ENCODE data around the gene RAPGEF2.

The RAPGEF2 gene

DNA sequence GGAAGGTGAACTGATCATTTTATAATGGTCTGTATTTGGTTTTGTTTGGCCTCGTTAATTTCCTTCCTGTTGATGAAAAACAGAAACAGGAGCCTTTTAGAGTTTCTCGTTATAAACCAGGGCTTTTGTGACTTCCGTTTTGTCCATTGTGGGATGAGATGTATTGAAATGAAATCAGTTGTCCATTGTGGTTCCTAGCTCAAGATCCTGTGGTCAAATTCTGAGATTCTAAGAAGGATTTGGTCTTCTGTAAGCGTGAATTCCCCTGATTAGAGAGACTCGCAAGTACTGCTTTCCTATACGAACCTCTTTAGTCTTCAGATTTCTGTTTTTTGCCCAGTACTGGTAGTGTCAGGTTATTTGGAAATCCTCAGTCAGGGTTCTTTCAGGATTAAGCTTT lies 101.7 kb downstream of the RAPGEF2 start:
- TF ChIP-seq, protein P1, sequence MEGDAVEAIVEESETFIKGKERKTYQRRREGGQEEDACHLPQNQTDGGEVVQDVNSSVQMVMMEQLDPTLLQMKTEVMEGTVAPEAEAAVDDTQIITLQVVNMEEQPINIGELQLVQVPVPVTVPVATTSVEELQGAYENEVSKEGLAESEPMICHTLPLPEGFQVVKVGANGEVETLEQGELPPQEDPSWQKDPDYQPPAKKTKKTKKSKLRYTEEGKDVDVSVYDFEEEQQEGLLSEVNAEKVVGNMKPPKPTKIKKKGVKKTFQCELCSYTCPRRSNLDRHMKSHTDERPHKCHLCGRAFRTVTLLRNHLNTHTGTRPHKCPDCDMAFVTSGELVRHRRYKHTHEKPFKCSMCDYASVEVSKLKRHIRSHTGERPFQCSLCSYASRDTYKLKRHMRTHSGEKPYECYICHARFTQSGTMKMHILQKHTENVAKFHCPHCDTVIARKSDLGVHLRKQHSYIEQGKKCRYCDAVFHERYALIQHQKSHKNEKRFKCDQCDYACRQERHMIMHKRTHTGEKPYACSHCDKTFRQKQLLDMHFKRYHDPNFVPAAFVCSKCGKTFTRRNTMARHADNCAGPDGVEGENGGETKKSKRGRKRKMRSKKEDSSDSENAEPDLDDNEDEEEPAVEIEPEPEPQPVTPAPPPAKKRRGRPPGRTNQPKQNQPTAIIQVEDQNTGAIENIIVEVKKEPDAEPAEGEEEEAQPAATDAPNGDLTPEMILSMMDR (IDR thresholded peaks at IDR 0.05): no peak

DNA sequence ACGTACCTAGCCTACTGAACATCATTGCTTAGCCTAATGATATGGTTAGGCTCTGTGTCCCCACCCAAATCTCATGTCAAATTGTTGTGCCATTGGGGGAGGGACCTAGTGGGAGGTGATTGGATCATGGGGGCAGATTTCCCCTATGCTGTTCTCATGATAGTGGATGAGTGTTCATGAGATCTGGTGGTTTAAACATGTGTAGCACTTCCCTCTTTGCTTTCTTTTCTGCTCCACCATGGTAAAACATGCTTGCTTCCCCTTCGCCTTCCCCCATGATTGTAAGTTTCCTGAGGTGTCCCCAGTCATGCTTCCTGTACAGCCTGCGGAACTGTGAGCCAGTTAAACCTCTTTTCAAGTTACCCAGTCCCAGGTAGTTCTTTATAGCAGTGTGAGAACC lies 102.6 kb downstream of the RAPGEF2 start:
- TF ChIP-seq, protein P1 (IDR thresholded peaks at IDR 0.05): no peak

DNA sequence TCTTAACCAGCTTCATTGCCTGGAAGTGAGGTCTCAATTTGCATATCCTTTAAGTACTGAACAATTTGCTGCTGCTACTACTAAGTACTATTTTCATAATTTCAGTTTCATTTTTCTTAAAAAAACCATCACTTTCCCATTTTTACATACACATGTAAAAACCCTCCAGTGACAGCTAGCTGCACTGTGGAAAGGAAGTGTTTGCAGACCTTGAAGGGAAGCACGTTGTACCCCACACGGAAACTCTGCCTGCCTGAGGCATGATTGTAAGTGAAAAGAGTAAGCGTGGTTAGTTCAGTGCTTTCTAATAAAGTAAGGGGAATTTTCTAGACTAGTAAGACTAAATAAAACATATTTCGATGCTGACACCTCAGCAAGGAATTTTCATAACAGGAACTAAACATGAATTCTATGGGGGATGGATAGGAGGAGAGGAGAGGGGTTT lies 103.6 kb downstream of the RAPGEF2 start:
- TF ChIP-seq, protein P1 (IDR thresholded peaks at IDR 0.05): no peak

DNA sequence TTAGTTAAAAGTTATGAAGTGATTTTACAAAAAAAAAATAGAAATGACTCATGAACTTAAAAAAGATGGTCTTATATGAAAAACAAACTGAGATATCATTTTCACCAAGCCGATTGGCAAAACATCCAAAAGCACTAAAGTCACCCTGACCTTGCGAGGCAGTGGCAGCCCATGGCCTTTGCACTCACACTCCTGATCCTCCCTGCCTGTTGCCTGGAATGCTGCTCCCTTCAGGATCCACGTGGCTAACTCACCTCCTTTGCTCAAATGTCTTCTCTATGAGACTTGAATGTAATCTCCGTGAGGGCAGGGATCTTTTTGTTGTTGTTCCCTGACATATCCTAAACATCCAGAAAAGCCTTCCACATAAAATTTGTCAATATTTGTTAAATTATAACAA lies 106.4 kb downstream of the RAPGEF2 start:
- TF ChIP-seq, protein P1 (IDR thresholded peaks at IDR 0.05): no peak

DNA sequence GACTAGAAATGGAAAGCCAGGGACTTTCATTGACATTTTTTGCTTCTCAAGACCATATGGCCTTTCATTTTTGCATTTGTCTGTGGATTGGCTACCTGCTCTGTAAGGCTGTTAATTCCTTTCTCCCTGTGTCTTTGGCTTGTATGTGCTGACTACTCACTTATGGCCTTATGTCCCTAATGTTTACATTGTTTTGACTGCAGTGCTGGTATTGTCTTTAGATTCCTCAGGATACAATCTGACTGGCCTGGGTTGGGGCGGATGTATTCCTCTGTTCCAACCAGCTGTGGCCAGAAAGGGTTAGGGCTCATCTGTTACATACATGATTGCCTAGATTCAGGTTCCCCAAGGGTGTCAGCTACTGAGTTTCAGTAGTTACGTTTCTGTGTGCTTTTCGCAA lies 108.1 kb downstream of the RAPGEF2 start:
- TF ChIP-seq, protein P1 (IDR thresholded peaks at IDR 0.05): no peak

DNA sequence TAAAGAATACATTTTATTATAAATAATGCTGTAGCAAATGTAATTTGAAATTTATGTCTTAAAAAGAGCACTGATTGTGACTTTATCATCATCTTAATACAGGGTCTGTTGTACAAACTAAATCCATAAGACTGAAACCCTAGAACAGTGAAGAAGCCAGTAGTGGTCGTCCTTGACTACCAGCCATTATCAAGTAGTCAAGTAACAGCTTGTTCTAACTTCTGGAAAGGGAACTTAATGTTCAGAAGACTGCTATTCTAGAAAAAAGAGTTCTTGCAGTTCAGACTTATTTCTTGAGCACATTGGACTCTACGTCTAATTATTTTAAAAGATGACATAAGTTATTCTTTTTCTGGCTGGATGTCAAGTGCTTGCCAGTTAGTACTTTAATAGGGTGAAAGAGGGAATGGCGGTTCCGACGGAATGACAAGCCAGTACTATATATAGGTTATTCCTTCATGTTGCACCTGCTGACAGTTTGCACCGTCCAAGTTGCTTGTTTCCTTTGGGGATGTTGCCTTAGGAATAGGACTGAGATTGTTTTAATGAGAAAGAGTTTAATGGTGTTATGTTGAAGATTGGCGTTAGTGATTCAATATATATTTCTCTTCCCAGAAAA lies 109.9 kb downstream of the RAPGEF2 start:
- TF ChIP-seq, protein P1 (IDR thresholded peaks at IDR 0.05): no peak

DNA sequence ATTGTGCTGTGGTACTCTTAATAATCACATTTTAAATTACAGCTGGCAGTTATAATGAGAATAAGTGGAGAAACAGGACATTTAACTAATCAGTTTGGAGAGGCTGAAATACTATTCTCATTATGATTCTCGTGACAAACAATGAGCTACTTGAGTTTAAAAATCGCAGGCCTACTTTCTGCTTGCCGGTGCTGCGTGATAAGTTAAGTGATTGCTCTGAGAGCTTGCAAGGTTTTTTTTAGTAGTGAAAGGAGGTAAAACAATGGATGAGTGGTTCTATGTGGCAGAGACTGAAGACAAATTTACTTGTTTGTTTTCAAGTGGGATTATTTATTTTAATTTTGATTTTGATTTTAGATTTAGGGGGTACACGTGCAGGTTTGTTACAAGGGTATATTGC lies 114.0 kb downstream of the RAPGEF2 start:
- TF ChIP-seq, protein P1 (IDR thresholded peaks at IDR 0.05): no peak

DNA sequence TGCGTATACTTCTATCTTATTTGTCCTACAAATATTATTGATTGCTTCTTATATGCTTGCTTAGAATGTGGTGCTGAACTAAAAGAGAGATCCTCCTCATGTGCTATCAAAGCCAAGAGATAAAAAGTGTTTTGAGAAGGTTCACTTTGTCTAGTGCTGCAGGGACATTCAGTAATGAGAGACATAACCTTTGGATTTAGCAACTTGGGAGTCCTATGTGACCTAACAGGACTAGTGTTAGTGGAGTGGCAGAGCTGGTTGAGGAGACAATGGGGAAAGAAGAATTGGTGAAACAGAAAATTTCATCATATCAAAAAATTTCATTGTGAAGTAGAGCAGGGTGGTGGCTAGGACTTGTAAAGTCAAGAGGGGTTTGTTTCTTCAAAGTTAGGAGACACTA lies 117.0 kb downstream of the RAPGEF2 start:
- TF ChIP-seq, protein P1 (IDR thresholded peaks at IDR 0.05): no peak

Data from LNCAP (cell line).